Measurements from ENCODE around the gene FAM187B.

- no peak for TF ChIP-seq CTCF (conservative IDR thresholded peaks at IDR 0.05; ENCODE audit: low read depth in 2 of 2)
- no peak for TF ChIP-seq EZH2 (IDR thresholded peaks at IDR 0.05; ENCODE audit: low read depth, unreplicated experiment)
- TF ChIP-seq POLR2AphosphoS5 (IDR thresholded peaks at IDR 0.05; ENCODE audit: low read depth): no peak
- no peak for TF ChIP-seq REST (IDR thresholded peaks at IDR 0.05; ENCODE audit: unreplicated experiment)
- TF ChIP-seq CREB1 (CRISPR knock-in tag; IDR thresholded peaks at IDR 0.05; ENCODE audit: low read depth): no peak
- TF ChIP-seq EZH2phosphoT487 (IDR thresholded peaks at IDR 0.05; ENCODE audit: unreplicated experiment): no peak
- TF ChIP-seq STAT1 (IDR thresholded peaks at IDR 0.05; ENCODE audit: unreplicated experiment): no peak
- TF ChIP-seq NANOG (IDR thresholded peaks at IDR 0.05; ENCODE audit: borderline replicate concordance): no peak
- no peak for TF ChIP-seq ETS1 (IDR thresholded peaks at IDR 0.05)
- TF ChIP-seq ZNF331 (CRISPR knock-in tag; IDR thresholded peaks at IDR 0.05; ENCODE audit: low read depth): no peak
- TF ChIP-seq JUNB (IDR thresholded peaks at IDR 0.05; ENCODE audit: unreplicated experiment): no peak
These were observed 41.9 kb upstream of the FAM187B start for GRCh38 chr19:35270381-35270811.
